ENCODE measurements around the gene MVB12B.
A peak's percentile ranks its signal among the peaks of the same experiment; 100 is the strongest.

Gene MVB12B

DNA sequence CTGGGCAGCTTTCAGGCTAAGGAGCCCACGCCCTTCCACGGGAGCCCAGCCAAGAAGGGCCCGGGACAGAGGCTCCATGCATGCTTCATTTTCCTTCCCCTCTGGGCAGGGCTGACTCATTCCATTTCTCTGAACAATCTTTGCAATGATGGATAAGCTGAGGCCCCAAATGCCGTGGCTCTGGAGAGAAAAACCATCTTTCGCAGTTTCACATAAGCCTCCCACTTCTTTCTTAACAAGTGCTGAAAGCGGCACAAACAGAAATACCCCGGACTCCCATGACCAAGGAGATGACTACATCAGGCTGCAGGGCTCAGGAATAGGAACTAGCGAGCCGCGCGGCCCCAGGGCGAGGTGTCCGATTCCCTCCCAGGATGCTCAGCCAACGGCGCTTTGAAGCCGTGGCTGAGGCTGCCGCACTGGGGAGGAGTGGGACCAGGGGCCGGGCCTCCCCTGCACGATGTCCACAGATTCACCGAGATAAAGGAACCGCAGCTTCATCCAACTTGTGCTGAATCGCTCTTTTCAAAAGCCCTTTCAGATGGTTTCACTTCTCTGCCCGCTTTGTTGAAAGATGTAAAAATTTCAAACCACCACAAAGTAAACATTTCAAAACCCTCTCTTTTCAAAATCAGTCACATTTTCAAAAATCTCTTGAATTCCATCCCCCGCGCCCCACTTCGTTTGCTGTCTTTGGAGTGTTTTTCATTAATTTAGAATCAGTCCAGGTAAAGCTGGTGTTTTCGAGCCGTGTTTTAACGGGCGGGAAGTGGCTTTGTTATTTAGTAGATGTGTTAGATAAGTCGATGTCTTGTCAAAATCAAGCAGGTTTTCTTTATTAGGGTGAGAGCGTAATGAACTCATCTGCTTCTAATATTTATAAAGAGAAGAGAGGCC is 190.6 kb downstream of the MVB12B start:
- TF ChIP-seq, protein P1, sequence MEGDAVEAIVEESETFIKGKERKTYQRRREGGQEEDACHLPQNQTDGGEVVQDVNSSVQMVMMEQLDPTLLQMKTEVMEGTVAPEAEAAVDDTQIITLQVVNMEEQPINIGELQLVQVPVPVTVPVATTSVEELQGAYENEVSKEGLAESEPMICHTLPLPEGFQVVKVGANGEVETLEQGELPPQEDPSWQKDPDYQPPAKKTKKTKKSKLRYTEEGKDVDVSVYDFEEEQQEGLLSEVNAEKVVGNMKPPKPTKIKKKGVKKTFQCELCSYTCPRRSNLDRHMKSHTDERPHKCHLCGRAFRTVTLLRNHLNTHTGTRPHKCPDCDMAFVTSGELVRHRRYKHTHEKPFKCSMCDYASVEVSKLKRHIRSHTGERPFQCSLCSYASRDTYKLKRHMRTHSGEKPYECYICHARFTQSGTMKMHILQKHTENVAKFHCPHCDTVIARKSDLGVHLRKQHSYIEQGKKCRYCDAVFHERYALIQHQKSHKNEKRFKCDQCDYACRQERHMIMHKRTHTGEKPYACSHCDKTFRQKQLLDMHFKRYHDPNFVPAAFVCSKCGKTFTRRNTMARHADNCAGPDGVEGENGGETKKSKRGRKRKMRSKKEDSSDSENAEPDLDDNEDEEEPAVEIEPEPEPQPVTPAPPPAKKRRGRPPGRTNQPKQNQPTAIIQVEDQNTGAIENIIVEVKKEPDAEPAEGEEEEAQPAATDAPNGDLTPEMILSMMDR (IDR thresholded peaks at IDR 0.05; ENCODE audit: low read depth, low read length, missing control alignments) = no peak
- H3K4me3 ChIP-seq (ENCODE audit: low read depth, low read length) = peak overlapping the region; percentile 30
- in situ Hi-C loops (cut with HindIII; ENCODE audit: low sequenced_read_pairs) = no loop called here
- DNase-seq (ENCODE audit: low read depth) = peak; percentile 35

DNA sequence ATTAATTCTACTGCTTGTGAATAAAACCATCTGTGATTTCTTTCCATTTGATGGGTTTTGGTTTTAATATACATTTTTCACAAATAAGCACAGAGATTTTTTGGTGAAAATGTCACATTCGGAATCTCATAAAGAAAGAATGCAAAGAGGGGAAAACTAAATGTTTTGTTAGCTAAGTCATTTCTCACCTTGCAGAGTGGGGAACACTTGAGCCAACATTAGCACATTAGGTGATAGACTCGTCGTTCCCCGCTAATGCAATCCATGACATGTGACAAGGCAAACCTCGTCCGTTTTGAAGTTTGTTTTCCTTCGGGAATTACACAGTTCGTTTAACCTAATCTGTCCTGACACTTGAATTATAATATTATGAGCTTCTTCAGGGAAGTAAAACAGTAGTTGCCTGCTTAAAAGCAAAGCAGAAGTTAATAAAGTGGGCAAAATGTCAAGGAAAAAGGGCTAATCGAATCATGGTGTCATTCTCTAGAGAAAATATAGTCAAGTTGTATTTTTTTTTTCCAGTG is 191.3 kb downstream of the MVB12B start:
- no peak overlapping the region for H3K4me3 ChIP-seq (ENCODE audit: low read depth, low read length)
- no peak for DNase-seq (ENCODE audit: low read depth)
- in situ Hi-C loops (cut with HindIII; ENCODE audit: low sequenced_read_pairs) = no loop called here
- TF ChIP-seq, protein P1 (IDR thresholded peaks at IDR 0.05; ENCODE audit: low read depth, low read length, missing control alignments) = no peak

DNA sequence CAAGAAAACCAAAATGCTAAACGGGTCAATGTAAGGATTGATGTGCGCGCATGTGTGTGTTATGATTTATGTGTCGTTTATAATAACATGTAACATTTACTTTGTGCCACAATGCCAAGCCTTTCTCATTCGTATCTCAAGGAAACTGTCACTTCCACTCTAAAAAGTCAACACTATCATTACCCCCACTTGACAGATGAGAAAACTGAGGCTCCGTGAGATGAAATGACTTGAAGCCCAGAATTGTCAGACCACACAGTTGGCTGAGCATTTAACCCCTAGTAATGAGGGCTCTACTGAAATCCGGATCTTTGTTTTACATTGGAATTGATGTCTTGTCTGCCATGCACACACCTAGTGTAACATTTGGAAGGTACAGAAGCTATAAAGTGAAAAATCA is 192.1 kb downstream of the MVB12B start:
- in situ Hi-C loops (cut with HindIII; ENCODE audit: low sequenced_read_pairs) = no loop called here
- TF ChIP-seq, protein P1 (IDR thresholded peaks at IDR 0.05; ENCODE audit: low read depth, low read length, missing control alignments) = no peak
- no peak for DNase-seq (ENCODE audit: low read depth)
- H3K4me3 ChIP-seq (ENCODE audit: low read depth, low read length) = no peak overlapping the region

DNA sequence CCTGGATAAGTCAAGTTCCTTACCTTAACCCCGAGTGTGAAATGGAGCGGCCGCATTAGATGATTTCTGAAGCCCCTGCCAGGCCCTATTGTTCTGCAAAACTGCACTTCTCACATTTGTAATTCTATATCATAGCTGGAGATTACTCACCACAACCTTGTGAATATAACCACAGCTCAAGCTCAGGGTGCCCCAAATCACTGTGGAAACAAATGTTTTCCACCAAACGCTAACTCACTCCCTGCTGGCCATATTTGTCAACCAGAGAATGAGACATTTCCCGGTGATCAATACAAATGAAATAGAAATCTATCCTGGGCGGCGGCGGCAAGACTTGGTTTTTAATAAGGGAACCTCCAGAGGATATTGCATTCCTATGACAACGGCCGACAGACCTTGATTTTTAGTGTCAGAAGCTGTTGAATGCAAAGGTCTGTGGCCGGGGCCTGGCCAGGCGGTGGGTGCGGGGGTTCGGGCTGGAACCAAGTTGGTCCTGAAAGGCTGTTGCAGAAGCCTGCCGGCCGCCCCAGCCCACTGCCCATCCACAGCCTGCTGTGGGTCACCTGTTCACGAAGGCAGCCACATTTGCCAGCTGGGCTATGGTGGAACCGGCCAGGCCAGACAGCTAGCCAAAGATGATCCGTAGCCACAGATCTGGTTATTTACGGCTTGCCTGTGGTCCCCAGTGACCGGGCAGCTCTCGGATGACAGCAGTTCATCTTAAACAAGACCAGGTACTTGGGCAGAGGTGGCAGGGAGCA is 193.2 kb downstream of the MVB12B start:
- TF ChIP-seq, protein P1 (IDR thresholded peaks at IDR 0.05; ENCODE audit: low read depth, low read length, missing control alignments) = no peak
- peak; percentile 12 for DNase-seq (ENCODE audit: low read depth)
- in situ Hi-C loops (cut with HindIII; ENCODE audit: low sequenced_read_pairs) = no loop called here
- no peak overlapping the region for H3K4me3 ChIP-seq (ENCODE audit: low read depth, low read length)

DNA sequence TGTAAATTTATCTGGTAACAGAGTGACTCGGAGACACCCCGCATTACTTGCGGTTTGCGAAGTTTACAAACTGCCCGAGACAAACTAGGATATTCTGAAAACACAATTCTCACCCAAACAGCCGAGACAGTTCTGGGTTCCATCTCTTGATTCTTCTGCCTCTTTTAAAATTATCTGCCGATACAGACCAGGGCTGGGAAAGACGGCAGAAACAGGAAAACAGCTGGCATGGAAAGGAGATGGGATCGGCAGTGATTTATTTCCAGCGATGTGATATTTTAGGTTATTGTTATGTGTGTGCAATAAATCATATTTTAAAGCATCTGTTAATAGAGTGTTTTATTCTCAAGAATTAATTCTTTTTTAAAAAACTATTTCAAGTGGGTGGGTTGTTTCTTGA is 193.8 kb downstream of the MVB12B start:
- TF ChIP-seq, protein P1 (IDR thresholded peaks at IDR 0.05; ENCODE audit: low read depth, low read length, missing control alignments) = no peak
- in situ Hi-C loops (cut with HindIII; ENCODE audit: low sequenced_read_pairs) = no loop called here
- no peak overlapping the region for H3K4me3 ChIP-seq (ENCODE audit: low read depth, low read length)
- no peak for DNase-seq (ENCODE audit: low read depth)

DNA sequence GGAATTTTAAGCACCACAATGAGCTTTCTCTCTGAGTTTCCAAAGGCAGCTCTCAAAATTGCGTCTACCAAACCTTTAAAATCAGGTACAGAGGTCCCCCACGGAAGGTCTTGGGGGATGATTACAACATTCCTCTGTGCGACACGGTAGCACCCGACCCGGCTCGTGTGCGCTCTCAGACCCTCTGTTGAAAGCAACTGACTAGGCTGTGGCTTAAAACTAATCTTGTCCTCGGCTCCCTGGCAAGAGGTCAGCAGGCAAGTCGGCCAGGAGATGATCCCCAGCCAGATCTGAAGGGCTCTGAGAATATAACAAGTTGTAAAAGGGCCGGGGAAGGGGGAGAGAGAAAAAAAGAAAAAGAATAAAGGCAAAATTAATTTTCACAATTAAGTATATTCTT is 194.5 kb downstream of the MVB12B start:
- no peak overlapping the region for H3K4me3 ChIP-seq (ENCODE audit: low read depth, low read length)
- in situ Hi-C loops (cut with HindIII; ENCODE audit: low sequenced_read_pairs) = no loop called here
- TF ChIP-seq, protein P1 (IDR thresholded peaks at IDR 0.05; ENCODE audit: low read depth, low read length, missing control alignments) = no peak
- no peak for DNase-seq (ENCODE audit: low read depth)

Data from astrocyte of the cerebellum (primary cell).